KMS-11 (cell line): Measurements from ENCODE around the gene CDH13.

Experiments
- H2AFZ ChIP-seq: fragments of 200-600 bp; sonication (generic); 2 replicates; pipeline ENCODE4 v1.6.1; 2016; ENCODE audit warnings: antibody characterized with exemption, mixed run types, low read depth
- H3K27ac ChIP-seq: fragments of 200-600 bp; sonication (generic); 2 replicates; pipeline ENCODE4 v1.6.1; 2016; ENCODE audit warnings: mild to moderate bottlenecking, mixed run types
- H3K27me3 ChIP-seq: fragments of 200-600 bp; sonication (generic); 2 replicates; pipeline ENCODE4 v1.6.1; 2017; ENCODE audit warnings: mild to moderate bottlenecking, low read depth, mixed run types, moderate library complexity; ENCODE audit not compliant: insufficient read depth
- H3K36me3 ChIP-seq: fragments of 200-600 bp; sonication (generic); 2 replicates; pipeline ENCODE4 v1.6.1; 2017; ENCODE audit warnings: mild to moderate bottlenecking, mixed run types; ENCODE audit not compliant: insufficient read depth
- H3K4me1 ChIP-seq: fragments of 200-600 bp; sonication (generic); 2 replicates; pipeline ENCODE4 v1.6.1; 2016; ENCODE audit warnings: mild to moderate bottlenecking, low read depth, mixed run types; ENCODE audit not compliant: poor library complexity, severe bottlenecking
- H3K4me2 ChIP-seq: fragments of 200-600 bp; sonication (generic); 2 replicates; pipeline ENCODE4 v1.7.0; 2016; ENCODE audit warnings: mild to moderate bottlenecking, mixed run types
- H3K4me3 ChIP-seq: fragments of 200-600 bp; sonication (generic); IDR thresholded peaks from 2 replicates; pipeline ENCODE4 v1.6.1; 2017; ENCODE audit warnings: low read depth, low read length, mixed read lengths; ENCODE audit not compliant: insufficient read depth
- H3K79me2 ChIP-seq: fragments of 200-600 bp; sonication (generic); 2 replicates; pipeline ENCODE4 v1.6.1; 2016; ENCODE audit warnings: low read depth, mixed run types; ENCODE audit not compliant: insufficient read depth
- H3K9ac ChIP-seq: fragments of 200-600 bp; sonication (generic); 2 replicates; pipeline ENCODE4 v1.6.1; 2016; ENCODE audit warnings: mild to moderate bottlenecking, mixed run types
- H4K20me1 ChIP-seq: fragments of 200-600 bp; sonication (generic); 2 replicates; pipeline ENCODE4 v1.6.1; 2016; ENCODE audit warnings: mild to moderate bottlenecking, mixed run types; ENCODE audit not compliant: insufficient read depth
- CTCF ChIP-seq: fragments of 200-600 bp; sonication (generic); conservative IDR thresholded peaks from 2 replicates; pipeline ENCODE4 v1.6.1; 2017; ENCODE audit warnings: low read depth, mild to moderate bottlenecking, antibody characterized with exemption, low read length, moderate library complexity, mixed read lengths

The CDH13 gene

GRCh38 chr16:82584553-82585152 lies 42.1 kb upstream of the CDH13 start:
- no peak overlapping the region for H3K9ac ChIP-seq
- H3K27me3 ChIP-seq, result no peaks in the 10 kb centered on the region
- H3K36me3 ChIP-seq, result no peaks in the 10 kb centered on the region
- H2AFZ ChIP-seq, result no peak overlapping the region
- H3K4me3 ChIP-seq, result no peak overlapping the region
- no peak overlapping the region for H3K27ac ChIP-seq
- H3K4me2 ChIP-seq, result no peak overlapping the region
- no peaks in the 10 kb centered on the region for H3K79me2 ChIP-seq
- H3K4me1 ChIP-seq, result no peaks in the 10 kb centered on the region
- TF ChIP-seq CTCF, result no peak
- H4K20me1 ChIP-seq, result no peaks in the 10 kb centered on the region

- Histone ChIP-seq H3K27me3 (no peaks in the 10 kb centered on the region), H4K20me1 (no peaks in the 10 kb centered on the region), H3K4me2 (no peak overlapping the region), H3K4me1 (no peaks in the 10 kb centered on the region), H3K79me2 (no peaks in the 10 kb centered on the region), H3K36me3 (no peaks in the 10 kb centered on the region), H3K4me3 (no peak overlapping the region), H3K9ac (no peak overlapping the region), H2AFZ (no peak overlapping the region), H3K27ac (no peak overlapping the region)
- no peak for TF ChIP-seq CTCF
Observed at GRCh38 chr16:82585675-82586074, 41.1 kb upstream of the CDH13 start.

- no peak overlapping the region for H3K27ac ChIP-seq
- H4K20me1 ChIP-seq, result no peaks in the 10 kb centered on the region
- no peaks in the 10 kb centered on the region for H3K4me1 ChIP-seq
- H3K4me2 ChIP-seq, result no peak overlapping the region
- no peak overlapping the region for H3K4me3 ChIP-seq
- H2AFZ ChIP-seq, result no peak overlapping the region
- H3K36me3 ChIP-seq, result no peaks in the 10 kb centered on the region
- H3K9ac ChIP-seq, result no peak overlapping the region
- H3K27me3 ChIP-seq, result no peaks in the 10 kb centered on the region
- no peak for TF ChIP-seq CTCF
- H3K79me2 ChIP-seq, result no peaks in the 10 kb centered on the region
Observed at GRCh38 chr16:82586130-82586529, 40.6 kb upstream of the CDH13 start.

GRCh38 chr16:82587289-82587688 lies 39.5 kb upstream of the CDH13 start:
- no peak overlapping the region for H3K4me2 ChIP-seq

More at GRCh38 chr16:82587289-82587688, 39.5 kb upstream of the CDH13 start:
- H2AFZ ChIP-seq, result no peak overlapping the region
- H3K4me1 ChIP-seq, result no peaks in the 10 kb centered on the region
- no peak overlapping the region for H3K4me3 ChIP-seq
- H3K27ac ChIP-seq, result no peak overlapping the region
- no peak overlapping the region for H3K9ac ChIP-seq
- H3K27me3 ChIP-seq, result no peaks in the 10 kb centered on the region
- H3K36me3 ChIP-seq, result no peaks in the 10 kb centered on the region
- no peaks in the 10 kb centered on the region for H4K20me1 ChIP-seq
- no peaks in the 10 kb centered on the region for H3K79me2 ChIP-seq
- no peak for TF ChIP-seq CTCF
